Cerebellar cortex (tissue), 1 donor: Measurements from ENCODE around the gene SSX2.
"Not testable (repeated sequence)": the region's sequence is repeated elsewhere in the genome, so short reads cannot be mapped to it uniquely, and the experiment has no call there.

Experiments used
- DNase-seq: peaks from one replicate; pipeline ENCODE4 v3.0.0-alpha.2; 2015; ENCODE audit warnings: low spot score

Gene SSX2, protein sequence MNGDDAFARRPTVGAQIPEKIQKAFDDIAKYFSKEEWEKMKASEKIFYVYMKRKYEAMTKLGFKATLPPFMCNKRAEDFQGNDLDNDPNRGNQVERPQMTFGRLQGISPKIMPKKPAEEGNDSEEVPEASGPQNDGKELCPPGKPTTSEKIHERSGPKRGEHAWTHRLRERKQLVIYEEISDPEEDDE

DNA sequence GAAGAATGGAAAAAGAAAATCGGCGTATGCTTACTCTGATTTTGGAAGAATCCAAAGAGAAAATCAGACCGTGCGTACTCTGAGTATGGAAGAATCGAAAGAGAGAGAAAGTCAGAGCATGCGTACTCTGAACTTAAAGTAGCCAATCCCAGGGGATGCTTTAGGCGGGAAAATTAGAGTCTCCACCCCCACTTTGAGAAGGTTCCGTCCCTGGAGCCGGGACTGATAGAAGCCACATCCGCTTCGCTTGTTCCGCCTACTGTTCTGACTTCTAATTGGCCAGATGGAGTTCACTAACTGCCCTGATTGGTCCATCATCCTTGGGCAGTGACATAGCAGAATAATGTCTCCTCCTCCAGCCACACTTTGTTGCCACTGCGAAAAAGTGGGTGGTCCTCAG is at the start of gene SSX2:
TSS of gene SSX2 (minus strand) at position 101 of the 400 bp plus-strand sequence. CDS start 1,429 bp downstream, outside the sequence.
- not testable (repeated sequence) for DNase-seq

DNA sequence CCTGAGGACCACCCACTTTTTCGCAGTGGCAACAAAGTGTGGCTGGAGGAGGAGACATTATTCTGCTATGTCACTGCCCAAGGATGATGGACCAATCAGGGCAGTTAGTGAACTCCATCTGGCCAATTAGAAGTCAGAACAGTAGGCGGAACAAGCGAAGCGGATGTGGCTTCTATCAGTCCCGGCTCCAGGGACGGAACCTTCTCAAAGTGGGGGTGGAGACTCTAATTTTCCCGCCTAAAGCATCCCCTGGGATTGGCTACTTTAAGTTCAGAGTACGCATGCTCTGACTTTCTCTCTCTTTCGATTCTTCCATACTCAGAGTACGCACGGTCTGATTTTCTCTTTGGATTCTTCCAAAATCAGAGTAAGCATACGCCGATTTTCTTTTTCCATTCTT is 44.0 kb upstream of the SSX2 start, which contains the start of gene SSX2B:
TSS of gene SSX2B (plus strand) at position 301 of the 400 bp plus-strand sequence. CDS start 1,429 bp downstream, outside the sequence.
- DNase-seq: not testable (repeated sequence)

DNA sequence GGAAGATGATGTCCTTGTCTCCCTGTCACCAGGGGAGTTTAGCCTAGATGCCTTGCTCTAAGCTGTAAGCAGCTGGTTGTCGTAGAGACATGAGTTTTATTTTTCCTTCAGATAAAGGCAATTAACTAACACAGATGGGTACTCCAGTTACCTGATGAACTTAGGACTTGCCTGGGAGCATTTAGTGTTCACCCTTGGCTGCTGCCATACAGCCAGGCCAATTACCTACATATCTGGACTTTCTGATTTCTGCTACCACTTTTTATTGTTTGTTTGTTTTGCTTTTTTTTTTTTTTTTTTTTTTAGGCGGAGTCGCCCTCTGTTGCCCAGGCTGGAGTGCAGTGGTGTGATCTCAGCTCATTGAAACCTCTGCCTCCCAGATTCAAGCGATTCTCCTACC is 14.9 kb downstream of the SSX2 start:
- DNase-seq: not testable (repeated sequence)

DNA sequence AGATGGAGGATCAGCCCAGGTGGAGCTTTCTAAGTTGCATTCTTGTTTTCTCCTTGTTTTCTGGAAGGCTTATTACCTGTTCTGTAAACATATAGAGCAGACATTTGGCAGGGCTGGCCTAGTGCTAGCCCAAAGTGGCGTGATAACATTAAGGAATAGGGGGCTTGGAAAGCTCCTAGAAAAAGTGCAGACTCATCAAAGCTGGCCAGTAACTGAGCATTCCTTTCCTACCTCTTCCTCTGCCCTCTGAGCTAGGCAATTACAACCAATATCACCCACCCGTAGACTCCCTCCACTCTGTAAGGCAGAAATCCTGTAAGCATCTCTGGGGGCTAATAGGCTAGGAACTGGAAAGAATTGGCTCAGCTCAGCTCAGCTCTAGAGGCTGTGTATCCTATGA is 44.8 kb downstream of the SSX2 start:
- not testable (repeated sequence) for DNase-seq

DNA sequence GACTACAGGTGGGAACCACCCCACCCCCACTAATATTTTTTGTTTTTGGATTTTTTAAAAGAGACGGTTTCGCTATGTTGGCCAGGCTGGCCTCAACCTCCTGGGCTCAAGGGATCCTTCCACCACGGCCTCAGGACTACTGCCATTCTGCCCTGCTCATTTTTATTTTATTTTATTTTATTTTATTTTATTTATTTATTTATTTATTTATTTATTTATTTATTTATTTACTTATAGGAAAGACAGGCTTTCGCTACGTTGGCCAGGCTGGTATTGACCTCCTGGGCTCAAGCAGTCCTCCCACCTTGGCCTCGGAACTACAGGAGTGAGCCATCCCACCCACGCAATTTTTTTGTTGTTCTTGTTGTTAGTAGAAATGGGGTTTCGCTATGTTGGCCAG is 51.5 kb downstream of the SSX2 start:
- DNase-seq: not testable (repeated sequence)

DNA sequence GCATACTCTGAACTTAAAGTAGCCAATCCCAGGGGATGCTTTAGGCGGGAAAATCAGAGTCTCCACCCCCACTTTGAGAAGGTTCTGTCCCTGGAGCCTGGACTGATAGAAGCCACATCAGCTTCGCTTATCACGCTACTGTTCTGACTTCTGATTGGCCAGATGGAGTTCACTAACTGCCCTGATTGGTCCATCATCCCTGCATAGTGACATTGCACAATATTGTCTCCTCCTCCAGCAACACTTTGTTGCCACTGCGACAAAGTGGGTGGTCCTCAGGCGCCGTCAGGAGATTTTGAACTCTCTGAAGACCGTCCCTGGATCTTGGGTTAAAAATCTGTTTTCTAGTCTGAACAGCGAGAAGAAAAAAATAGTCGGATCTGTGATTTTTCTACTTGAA is 52.2 kb downstream of the SSX2 start, which contains the start of gene SSX7:
TSS of gene SSX7 (minus strand) at position 101 of the 400 bp plus-strand sequence. CDS start 1,428 bp downstream, outside the sequence.
- not testable (repeated sequence) for DNase-seq

GRCh38 chrX:52650676-52651075 is 56.3 kb downstream of the SSX2 start:
- DNase-seq: not testable (repeated sequence)

- DNase-seq: not testable (repeated sequence)
Observed at GRCh38 chrX:52648956-52649355, 58.0 kb downstream of the SSX2 start.
